ENCODE measurements around the gene NEUROG1.

DNA sequence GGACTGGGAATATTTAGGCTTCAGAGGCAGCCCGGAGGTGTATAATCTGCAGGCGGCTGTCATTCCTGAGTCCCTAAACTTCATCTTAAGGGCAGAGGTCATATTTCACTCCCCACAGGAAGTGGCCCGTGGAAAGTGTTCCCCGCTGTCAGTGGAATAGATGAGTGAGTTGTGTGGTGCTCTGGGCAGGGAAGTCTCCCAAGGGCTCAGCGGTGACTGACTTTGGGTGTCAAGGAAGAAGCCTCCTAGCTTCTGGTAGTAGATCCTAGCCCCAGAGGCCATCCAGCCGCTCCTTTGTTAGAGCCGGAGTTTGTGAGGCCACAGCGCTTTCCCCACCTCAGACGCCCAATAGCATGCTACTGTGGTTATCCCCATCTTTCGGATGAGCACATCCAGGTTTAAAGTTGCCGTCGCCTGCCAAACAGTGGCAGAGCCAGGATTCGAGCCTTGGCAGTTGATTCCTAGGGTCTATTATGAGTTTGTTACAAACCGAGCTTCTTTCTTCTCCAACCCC is 44.7 kb downstream of the NEUROG1 start:
- TF ChIP-seq, protein P1, sequence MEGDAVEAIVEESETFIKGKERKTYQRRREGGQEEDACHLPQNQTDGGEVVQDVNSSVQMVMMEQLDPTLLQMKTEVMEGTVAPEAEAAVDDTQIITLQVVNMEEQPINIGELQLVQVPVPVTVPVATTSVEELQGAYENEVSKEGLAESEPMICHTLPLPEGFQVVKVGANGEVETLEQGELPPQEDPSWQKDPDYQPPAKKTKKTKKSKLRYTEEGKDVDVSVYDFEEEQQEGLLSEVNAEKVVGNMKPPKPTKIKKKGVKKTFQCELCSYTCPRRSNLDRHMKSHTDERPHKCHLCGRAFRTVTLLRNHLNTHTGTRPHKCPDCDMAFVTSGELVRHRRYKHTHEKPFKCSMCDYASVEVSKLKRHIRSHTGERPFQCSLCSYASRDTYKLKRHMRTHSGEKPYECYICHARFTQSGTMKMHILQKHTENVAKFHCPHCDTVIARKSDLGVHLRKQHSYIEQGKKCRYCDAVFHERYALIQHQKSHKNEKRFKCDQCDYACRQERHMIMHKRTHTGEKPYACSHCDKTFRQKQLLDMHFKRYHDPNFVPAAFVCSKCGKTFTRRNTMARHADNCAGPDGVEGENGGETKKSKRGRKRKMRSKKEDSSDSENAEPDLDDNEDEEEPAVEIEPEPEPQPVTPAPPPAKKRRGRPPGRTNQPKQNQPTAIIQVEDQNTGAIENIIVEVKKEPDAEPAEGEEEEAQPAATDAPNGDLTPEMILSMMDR (IDR thresholded peaks at IDR 0.05) = no peak
- TF ChIP-seq POLR2AphosphoS5 (IDR thresholded peaks at IDR 0.05) (no peak), POLR2A (IDR thresholded peaks at IDR 0.05) (no peak)

Data from breast epithelium (tissue), 3 donors.